Lower lobe of right lung (tissue), 2 donors: Measurements from ENCODE around the gene SERPINA4. TPM values are rescaled to one million over a fixed set of nuclear protein-coding genes. Genes with fewer than 3 reads are reported as not detected.

Experiments
- ATAC-seq, 2 donors: fragments of 200-7000 bp; cut with Tn5 transposase; one replicate each; pipeline ENCODE4 v1.9.1; 2020 to 2022; ENCODE audit warnings: mild to moderate bottlenecking in 2 of 2, moderate library complexity in 2 of 2
- DNase-seq: peaks from one replicate; pipeline ENCODE4 v3.0.0-alpha.2; 2020
- H3K27ac ChIP-seq: fragments of 200-600 bp; one replicate; pipeline ENCODE4 v1.8.0; 2022
- H3K27me3 ChIP-seq: fragments of 200-600 bp; one replicate; pipeline ENCODE4 v1.8.0; 2022; ENCODE audit warnings: low read depth
- H3K36me3 ChIP-seq: fragments of 200-600 bp; one replicate; pipeline ENCODE4 v1.8.0; 2022; ENCODE audit warnings: mild to moderate bottlenecking
- H3K4me1 ChIP-seq: fragments of 200-600 bp; one replicate; pipeline ENCODE4 v1.8.0; 2022
- H3K4me3 ChIP-seq: fragments of 200-600 bp; one replicate; pipeline ENCODE4 v1.8.0; 2022; ENCODE audit warnings: mild to moderate bottlenecking
- H3K9me3 ChIP-seq: fragments of 200-600 bp; one replicate; pipeline ENCODE4 v1.8.0; 2022
- intact Hi-C: fragments of 100-400 bp; cut with DNase I; formaldehyde crosslinking; loops from one replicate; pipeline ENCODE4 v1.11.0; 2022
- total RNA-seq: library from RNA; stranded (reverse); fragmentation: NEBNext Ultra II Directional; extraction: Animal tissue kit (Norgen Biotek cat#: 25700); gene quantifications from one replicate; pipeline ENCODE4 v1.2.1, GENCODE V29; 2021
- TF ChIP-seq, protein P1 (sequence below): fragments of 200-600 bp; IDR thresholded peaks from one replicate; pipeline ENCODE4 v1.8.0; 2022; ENCODE audit warnings: antibody characterized with exemption, mild to moderate bottlenecking
- donor health status: DM: no; HTN: yes; CAD: no; lungs with severe emphysema.

The SERPINA4 gene
- total RNA-seq, 1 donor from 2014 or later = not detected

GRCh38 chr14:94588311-94588710, 27.1 kb downstream of the SERPINA4 start:
- Histone ChIP-seq H3K9me3 (no peaks in the 10 kb centered on the region), H3K27ac (no peak overlapping the region), H3K27me3 (peaks cover 4% of the 10 kb centered on the region), H3K4me3 (no peak overlapping the region), H3K4me1 (no peaks in the 10 kb centered on the region), H3K36me3 (no peaks in the 10 kb centered on the region)
- no peak for DNase-seq
- TF ChIP-seq, protein P1, sequence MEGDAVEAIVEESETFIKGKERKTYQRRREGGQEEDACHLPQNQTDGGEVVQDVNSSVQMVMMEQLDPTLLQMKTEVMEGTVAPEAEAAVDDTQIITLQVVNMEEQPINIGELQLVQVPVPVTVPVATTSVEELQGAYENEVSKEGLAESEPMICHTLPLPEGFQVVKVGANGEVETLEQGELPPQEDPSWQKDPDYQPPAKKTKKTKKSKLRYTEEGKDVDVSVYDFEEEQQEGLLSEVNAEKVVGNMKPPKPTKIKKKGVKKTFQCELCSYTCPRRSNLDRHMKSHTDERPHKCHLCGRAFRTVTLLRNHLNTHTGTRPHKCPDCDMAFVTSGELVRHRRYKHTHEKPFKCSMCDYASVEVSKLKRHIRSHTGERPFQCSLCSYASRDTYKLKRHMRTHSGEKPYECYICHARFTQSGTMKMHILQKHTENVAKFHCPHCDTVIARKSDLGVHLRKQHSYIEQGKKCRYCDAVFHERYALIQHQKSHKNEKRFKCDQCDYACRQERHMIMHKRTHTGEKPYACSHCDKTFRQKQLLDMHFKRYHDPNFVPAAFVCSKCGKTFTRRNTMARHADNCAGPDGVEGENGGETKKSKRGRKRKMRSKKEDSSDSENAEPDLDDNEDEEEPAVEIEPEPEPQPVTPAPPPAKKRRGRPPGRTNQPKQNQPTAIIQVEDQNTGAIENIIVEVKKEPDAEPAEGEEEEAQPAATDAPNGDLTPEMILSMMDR = no peak
- intact Hi-C loops = no loop called here
- ATAC-seq = no peak

DNA sequence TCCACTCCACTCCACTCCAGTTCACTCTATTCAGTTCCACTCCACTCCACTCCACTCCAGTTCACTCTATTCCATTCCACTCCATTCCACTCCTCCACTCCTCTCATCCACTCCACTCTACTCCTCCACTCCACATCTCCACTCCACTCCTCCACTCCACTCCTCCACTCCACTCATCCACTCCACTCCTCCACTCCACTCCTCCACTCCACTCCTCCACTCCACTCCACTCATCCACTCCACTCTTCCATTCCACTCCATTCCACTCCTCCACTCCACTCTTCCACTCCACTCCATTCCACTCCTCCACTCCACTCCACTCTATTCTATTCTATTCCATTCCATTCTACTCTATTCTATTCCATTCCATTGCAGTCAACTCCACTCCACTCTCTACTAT, 29.8 kb downstream of the SERPINA4 start:
- no peak for ATAC-seq
- H3K4me1 ChIP-seq = no peaks in the 10 kb centered on the region
- H3K27ac ChIP-seq = no peak overlapping the region
- TF ChIP-seq, protein P1 = no peak
- no peak overlapping the region for H3K4me3 ChIP-seq
- H3K36me3 ChIP-seq = no peaks in the 10 kb centered on the region
- intact Hi-C loops = no loop called here
- DNase-seq = no peak
- no peaks in the 10 kb centered on the region for H3K9me3 ChIP-seq
- peaks cover 4% of the 10 kb centered on the region for H3K27me3 ChIP-seq

DNA sequence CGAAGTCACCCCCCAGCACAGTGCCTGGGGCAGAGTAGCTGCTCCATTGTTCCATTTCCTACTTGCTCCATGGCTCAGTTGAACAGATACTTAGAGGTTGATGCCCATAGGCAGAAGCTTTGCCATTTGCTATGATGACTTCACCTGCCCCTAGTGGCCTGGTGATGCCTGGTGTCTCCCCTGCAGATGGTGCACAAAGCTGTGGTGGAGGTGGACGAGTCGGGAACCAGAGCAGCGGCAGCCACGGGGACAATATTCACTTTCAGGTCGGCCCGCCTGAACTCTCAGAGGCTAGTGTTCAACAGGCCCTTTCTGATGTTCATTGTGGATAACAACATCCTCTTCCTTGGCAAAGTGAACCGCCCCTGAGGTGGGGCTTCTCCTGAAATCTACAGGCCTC, 30.6 kb downstream of the SERPINA4 start:
- TF ChIP-seq, protein P1 = no peak
- intact Hi-C loops = no loop called here
- DNase-seq = no peak
- no peak overlapping the region for H3K27ac ChIP-seq
- H3K27me3 ChIP-seq = peaks cover 4% of the 10 kb centered on the region
- H3K4me1 ChIP-seq = no peaks in the 10 kb centered on the region
- no peak overlapping the region for H3K4me3 ChIP-seq
- H3K36me3 ChIP-seq = no peaks in the 10 kb centered on the region
- no peaks in the 10 kb centered on the region for H3K9me3 ChIP-seq
- ATAC-seq = no peak

DNA sequence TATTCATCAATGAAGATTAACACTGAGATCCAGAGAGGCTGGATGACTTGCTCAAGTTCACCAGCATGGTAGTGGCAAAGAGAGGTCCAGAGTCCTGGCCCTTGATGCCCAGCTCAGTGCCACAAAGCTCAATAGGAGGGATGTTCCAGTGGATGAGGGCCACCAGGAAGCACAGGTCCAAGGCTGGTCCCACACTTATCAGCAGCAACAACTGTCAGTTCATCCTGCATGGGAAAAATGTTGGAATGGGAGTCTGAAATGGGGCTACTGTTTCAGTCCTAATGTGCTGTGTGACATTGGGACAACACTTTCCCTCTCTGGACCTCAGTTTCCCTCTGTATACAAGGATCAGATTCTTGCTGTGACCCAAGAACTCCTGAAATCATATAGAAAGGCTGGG, 31.2 kb downstream of the SERPINA4 start:
- DNase-seq (no peak), ATAC-seq (no peak)
- H3K9me3 ChIP-seq = no peaks in the 10 kb centered on the region
- no peak overlapping the region for H3K27ac ChIP-seq
- no peaks in the 10 kb centered on the region for H3K36me3 ChIP-seq
- intact Hi-C loops = no loop called here
- no peak overlapping the region for H3K4me3 ChIP-seq
- TF ChIP-seq, protein P1 = no peak
- H3K27me3 ChIP-seq = peaks cover 4% of the 10 kb centered on the region
- no peaks in the 10 kb centered on the region for H3K4me1 ChIP-seq

DNA sequence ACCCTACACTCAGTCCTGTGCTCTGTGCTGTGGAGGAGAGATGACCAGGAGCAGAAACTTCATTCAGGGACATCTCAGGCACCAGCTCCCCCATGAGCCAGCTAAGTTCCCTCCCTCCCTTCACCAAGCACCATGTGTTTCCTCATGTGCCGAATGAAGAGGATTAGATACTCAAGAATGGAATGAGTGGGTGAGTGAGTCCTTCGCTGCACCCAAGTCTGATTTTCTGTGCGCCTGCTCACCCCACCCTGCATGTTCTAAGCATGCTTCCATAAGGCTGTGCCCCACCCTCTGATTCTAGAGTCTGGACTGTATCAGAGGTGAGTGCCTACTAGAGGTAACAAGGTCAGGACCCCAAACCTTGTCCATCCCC, 32.1 kb downstream of the SERPINA4 start:
- no peak for ATAC-seq
- no peak overlapping the region for H3K27ac ChIP-seq

More for the DNA sequence above, 32.1 kb downstream of the SERPINA4 start:
- Histone ChIP-seq H3K4me1 (no peaks in the 10 kb centered on the region), H3K27me3 (no peaks in the 10 kb centered on the region), H3K4me3 (no peak overlapping the region), H3K9me3 (no peaks in the 10 kb centered on the region), H3K36me3 (no peaks in the 10 kb centered on the region)
- no peak for DNase-seq
- TF ChIP-seq, protein P1 = no peak
- intact Hi-C loops = no loop called here
